GM04503 (cell line): ENCODE measurements around the gene SDK2.

ENCODE experiments used
- DNase-seq: peaks from one replicate; pipeline ENCODE4 v3.0.0-alpha.2; 2012; ENCODE audit warnings: low read depth

The SDK2 gene

DNA sequence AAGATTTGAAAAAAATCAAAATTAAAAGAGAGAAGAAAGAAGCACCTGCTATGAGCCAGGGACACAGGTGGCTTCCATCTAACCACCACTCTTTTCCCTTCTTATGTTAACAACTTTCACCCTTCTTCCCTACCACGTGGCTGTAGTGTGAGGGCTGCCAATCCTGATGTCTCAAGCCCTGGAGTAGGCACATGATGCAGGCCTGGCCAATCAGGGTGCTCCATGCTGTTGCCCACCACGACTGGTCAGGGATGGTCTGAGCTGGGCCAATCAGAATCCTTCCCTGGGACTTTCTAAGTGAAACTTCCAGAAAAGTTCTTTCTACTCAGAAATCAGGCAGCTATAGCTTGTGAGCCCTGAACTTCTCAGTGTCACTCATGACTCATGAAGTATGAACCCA lies 140.7 kb downstream of the SDK2 start:
- DNase-seq = no peak

GRCh38 chr17:73500414-73500999 lies 143.7 kb downstream of the SDK2 start:
- no peak for DNase-seq

DNA sequence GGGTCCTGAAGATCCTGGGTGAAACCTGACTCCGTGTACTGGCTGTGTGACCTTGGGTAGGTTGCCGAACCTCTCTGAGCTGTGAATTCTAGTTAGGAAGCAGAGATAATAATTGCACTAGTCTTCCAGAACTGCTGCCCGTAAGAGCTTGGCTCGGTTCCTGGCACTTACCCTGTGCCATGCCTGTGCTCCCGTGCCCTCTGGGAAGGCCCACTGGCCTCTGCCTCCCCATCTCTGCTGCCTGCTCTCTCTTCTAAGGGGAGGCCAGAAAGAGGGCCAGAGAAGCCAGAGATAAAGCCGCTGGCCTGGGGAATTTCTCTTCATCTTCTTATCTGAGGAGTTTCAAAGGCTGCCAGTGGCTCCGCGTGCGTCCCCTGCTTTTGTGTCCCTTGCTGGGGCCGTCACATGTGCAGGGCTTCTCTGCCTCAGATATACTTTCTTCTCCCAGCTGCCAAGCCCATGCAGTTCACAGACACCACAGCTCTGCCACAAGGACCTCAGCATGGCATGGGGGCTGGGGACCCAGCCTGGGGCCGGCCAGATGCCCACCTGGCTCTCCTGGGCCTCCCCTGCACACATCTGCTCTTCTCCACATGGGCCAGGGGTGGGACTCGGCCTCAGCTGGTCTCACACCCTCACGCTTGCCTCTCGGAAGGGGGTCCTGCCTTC lies 145.2 kb downstream of the SDK2 start:
- DNase-seq = no peak

DNA sequence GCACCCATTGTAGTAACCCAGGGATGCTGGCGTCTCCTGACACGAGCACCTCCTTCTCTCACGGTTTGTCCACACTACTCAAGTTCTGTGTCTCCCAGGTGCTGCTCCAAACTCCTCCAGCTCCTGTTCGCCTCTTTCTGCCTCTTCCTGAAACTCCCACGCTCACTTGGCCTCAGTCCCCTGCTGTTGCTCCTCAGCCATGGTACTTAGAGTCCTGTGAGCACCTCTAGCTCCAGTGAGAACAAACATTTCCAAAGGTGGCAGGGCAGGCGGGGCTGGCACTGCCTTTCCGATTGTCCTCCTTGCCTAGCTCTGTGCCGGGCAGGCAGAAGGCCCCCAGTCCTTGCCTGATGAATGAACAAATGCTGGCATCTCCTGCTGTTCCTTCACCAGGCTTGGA lies 146.1 kb downstream of the SDK2 start:
- DNase-seq = no peak

GRCh38 chr17:73497721-73498120 lies 146.5 kb downstream of the SDK2 start:
- DNase-seq = no peak

DNA sequence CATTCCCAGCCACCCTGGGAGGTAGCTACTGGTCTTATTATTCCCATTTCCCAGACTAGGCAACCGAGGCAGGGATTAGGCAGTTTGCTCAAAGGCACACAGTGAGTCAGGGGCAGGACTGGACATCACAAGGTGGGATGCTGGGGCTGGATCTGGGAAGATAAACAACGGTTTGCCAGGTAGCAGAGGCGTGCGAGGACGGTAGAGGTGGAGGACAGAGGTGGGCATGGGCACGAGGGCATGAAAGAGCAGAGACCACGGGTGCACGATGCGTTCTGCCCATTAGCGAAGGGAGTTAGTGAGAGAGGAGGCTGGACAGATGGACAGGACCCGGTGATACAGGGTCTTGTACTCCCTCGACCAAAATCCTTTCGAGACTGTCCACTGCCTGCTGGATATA lies 148.0 kb downstream of the SDK2 start:
- DNase-seq = no peak

DNA sequence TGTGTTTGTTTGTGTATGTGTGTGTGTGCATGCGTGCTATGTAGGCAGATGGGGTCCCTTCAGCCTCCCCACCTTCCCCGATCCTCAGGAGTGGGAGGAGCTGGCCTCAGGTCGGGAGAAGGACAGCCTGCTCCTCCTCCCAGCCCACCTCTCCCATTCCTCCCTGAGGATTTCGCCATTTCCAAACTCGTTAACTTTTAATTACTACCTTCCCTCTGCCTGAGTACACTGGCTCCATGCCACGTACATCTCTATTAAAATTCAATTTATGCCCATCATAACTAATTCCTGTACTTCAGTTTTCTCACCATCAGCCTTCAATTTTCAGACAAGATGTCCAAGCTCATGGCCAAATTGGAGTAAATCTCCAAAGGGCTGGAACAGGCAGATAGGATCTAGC lies 148.6 kb downstream of the SDK2 start:
- no peak for DNase-seq

DNA sequence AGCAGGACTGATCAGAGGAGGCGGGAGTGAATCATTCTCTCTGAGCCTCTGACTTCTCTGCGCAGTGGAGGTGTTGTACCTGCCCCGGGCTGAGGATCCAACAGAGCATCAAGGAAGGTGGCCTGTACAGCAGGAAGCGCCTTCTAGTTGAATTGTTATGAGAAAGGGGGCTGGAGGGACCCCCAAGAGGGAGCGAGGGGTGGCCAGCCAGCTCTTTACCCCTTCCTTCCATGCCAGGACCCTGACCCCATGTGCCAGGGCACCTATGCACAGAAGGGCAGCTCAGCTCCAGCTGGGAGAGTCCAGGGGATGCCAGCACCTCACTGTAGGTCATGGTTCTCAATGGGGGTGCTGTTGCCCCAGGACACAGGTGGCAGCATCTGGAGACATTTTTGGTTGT lies 149.3 kb downstream of the SDK2 start:
- DNase-seq = no peak

- DNase-seq = no peak
Observed at GRCh38 chr17:73493956-73494926, 150.0 kb downstream of the SDK2 start.

DNA sequence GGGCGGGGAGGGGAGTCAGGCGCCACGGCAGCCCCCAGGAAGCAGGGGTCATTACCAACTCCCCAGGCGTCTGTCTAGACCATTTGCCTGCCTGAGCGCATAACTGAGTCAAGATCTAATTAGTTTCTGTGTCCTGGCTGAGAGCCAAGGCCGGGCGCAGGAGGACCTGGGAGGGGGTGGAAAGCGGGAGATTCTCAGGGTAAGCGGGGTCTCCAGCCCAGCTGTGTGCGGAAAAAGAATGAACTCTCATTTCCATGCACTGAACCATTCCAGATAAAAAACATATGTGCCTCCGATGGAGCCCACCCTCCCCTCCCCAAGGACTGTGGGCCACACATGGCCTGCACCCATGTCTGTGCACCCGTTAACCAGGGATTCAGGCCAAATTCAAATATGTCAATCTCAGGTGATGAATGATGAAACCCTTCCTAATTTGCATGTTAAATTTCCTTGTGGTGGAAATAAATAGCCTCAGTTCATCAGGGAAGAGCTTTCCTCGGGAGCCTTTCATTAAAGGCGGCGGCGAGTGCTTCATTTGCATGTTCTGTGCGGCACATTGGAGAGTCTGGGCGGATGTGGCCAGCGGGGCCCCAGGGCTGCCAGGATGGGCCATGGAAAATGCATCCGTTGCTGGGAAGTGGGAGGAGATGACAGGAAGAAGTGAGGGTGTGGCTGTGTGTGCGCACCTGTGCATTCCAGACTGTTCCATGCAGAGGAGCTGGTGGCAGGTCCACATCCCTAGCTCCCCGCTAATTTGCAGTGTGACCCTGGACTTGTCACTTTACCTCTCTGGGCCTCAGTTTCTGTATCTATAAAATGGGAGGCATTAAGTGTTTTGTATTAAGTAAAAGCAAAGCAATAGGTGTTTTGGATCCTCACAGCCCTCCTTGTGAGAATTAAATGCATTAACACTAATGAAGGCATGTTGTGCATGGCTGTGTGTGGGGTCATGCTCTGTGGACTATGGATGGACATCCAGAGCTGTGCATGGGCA lies 151.1 kb downstream of the SDK2 start:
- DNase-seq = no peak

- no peak for DNase-seq
Observed at GRCh38 chr17:73492125-73492820, 152.0 kb downstream of the SDK2 start.

DNA sequence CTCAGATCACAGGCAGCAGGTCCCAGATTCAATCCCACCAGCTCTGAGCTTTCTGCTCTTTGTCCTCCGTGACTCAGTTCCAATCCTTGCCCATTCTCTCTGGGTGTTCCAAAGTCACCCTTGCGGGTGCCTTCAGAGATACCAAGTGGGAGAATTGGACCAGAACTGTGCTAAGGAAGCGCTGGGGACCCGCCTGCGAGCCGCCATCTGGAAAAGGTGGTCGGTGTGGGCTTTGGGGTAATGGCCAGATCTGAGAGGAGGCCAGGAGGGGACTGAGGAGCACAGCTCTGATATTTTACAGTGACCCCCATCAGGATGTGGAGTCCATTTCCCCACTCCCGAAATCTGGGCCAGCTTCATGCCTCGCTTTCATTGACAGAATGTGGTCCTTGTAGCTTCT lies 152.6 kb downstream of the SDK2 start:
- no peak for DNase-seq

DNA sequence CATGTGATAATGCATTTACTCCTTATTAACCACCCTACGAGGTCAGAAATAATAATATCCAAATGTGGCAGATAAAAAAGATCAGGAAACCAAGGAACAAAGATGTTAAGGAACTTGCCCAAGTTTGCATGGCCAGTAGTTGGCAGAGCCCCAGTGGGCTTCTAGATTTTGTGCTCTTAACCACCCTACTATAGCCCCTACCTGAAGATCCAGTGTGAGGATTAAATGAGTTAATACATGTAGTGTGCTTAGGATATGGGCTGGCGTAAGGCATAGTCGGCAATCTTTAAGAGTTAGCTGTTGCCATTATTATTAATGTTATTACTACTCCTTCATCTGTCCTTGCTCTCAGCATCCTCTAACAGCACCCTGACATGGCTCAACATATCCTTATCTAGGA lies 153.4 kb downstream of the SDK2 start:
- DNase-seq = no peak

DNA sequence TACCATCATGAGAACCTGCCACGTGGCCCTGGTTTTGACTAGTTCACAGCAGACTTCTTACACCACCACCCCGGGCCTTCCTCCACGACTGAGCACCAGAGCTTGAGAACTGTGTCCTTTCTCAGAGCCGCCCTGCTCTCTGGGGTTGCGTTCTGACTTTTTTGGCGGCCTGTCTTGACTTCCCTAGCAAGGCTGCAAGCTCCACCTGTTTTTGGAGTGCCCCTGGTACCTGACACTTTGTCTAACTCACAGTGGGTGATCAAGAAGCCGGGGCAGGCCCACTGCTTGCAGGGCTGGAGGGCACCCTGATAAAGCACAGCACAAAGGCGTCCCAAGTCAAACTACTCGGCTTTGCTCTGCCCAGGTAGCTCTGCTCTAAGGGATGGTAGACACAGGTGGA lies 154.3 kb downstream of the SDK2 start:
- no peak for DNase-seq

GRCh38 chr17:73489333-73489732 lies 154.9 kb downstream of the SDK2 start:
- DNase-seq = no peak

GRCh38 chr17:73485130-73485529 lies 159.1 kb downstream of the SDK2 start:
- no peak for DNase-seq

GRCh38 chr17:73482894-73483293 lies 161.4 kb downstream of the SDK2 start:
- no peak for DNase-seq

DNA sequence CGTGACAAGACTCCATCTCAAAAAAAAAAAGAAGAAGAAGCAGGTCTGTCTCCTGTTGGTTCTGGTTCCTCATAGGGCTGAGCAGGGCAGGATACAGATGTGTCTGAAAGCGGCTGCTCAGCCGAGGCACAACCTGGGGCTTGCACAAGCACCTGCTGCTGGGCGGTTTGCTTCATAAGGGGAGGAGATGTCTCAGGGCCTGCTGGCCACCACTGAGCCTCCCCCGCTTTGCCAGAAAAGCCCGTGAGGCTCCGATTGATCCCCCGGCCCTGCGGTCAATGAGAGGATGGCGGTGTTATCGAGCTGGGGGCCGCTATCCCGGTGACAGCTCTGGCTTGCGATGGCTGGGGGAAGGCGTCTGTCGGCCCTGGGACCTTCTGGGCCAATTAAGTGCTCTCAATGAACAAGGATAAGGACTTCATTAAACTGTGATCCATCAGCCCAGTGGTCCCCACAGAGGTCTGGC lies 162.0 kb downstream of the SDK2 start:
- no peak for DNase-seq

- DNase-seq = no peak
Observed at GRCh38 chr17:73481676-73482075, 162.6 kb downstream of the SDK2 start.

GRCh38 chr17:73480740-73481139 lies 163.5 kb downstream of the SDK2 start:
- DNase-seq = no peak
